SU-DHL-6 (cell line): ENCODE measurements around the gene COL6A2.

Source experiments
- H2AFZ ChIP-seq: fragments of 200-600 bp; sonication (generic); 2 replicates; pipeline ENCODE4 v1.6.1; 2014; ENCODE audit warnings: low read depth, mild to moderate bottlenecking, moderate library complexity, mixed read lengths, antibody characterized with exemption, low read length; ENCODE audit not compliant: severe bottlenecking
- H3F3A ChIP-seq: fragments of 200-600 bp; shearing (Covaris generic); 2 replicates; pipeline ENCODE4 v1.6.0; 2016; ENCODE audit warnings: antibody characterized with exemption, mild to moderate bottlenecking; ENCODE audit not compliant: insufficient read depth
- H3K27ac ChIP-seq: fragments of 200-600 bp; sonication (generic); 2 replicates; pipeline ENCODE4 v1.5.1; 2016; ENCODE audit warnings: low read depth, mild to moderate bottlenecking, low read length, moderate library complexity, mixed read lengths
- H3K27me3 ChIP-seq: fragments of 200-600 bp; sonication (generic), shearing (Covaris generic); 2 replicates; pipeline ENCODE4 v1.6.0; 2014; ENCODE audit warnings: mild to moderate bottlenecking, low read length
- H3K36me3 ChIP-seq: fragments of 200-600 bp; sonication (generic); 2 replicates; pipeline ENCODE4 v1.6.1; 2014; ENCODE audit warnings: mild to moderate bottlenecking, low read length, mixed read lengths
- H3K4me2 ChIP-seq: fragments of 300-600, 200-600 bp; shearing (Covaris generic), sonication (generic); 2 replicates; pipeline ENCODE4 v1.6.0; 2014; ENCODE audit warnings: low read length, low read depth, mild to moderate bottlenecking; ENCODE audit not compliant: poor library complexity, severe bottlenecking
- H3K4me3 ChIP-seq: fragments of 200-600 bp; sonication (generic); 2 replicates; pipeline ENCODE4 v1.5.1; 2014; ENCODE audit warnings: antibody characterized with exemption, low read length, mild to moderate bottlenecking, mixed read lengths; ENCODE audit not compliant: insufficient read depth, poor library complexity, severe bottlenecking
- H3K79me2 ChIP-seq: fragments of 200-600 bp; sonication (generic); 2 replicates; pipeline ENCODE4 v1.6.1; 2014; ENCODE audit warnings: mild to moderate bottlenecking, low read length, moderate library complexity; ENCODE audit not compliant: insufficient read depth
- H3K9ac ChIP-seq: fragments of 200-600 bp; sonication (generic); 2 replicates; pipeline ENCODE4 v1.7.0; 2014; ENCODE audit warnings: mild to moderate bottlenecking, low read length
- H3K9me2 ChIP-seq: fragments of 200-600 bp; sonication (generic); replicated peaks from 2 replicates; pipeline ENCODE4 v1.6.1; 2014; ENCODE audit warnings: low read length; ENCODE audit not compliant: insufficient read depth
- H3K9me3 ChIP-seq: fragments of 200-600 bp; sonication (generic); 2 replicates; pipeline ENCODE4 v1.6.1; 2014; ENCODE audit warnings: low read length, mixed read lengths; ENCODE audit not compliant: insufficient read depth
- H4K20me1 ChIP-seq: fragments of 200-600 bp; sonication (generic); 2 replicates; pipeline ENCODE4 v1.6.1; 2014; ENCODE audit warnings: low read depth, mild to moderate bottlenecking, antibody characterized with exemption, low read length, moderate library complexity, mixed read lengths
- CTCF ChIP-seq: fragments of 200-600 bp; sonication (generic); IDR thresholded peaks from one replicate; pipeline ENCODE4 v1.5.1; 2017; ENCODE audit warnings: antibody characterized with exemption, mild to moderate bottlenecking, low read length, moderate library complexity; ENCODE audit not compliant: insufficient read depth, poor library complexity, severe bottlenecking
- EZH2phosphoT487 ChIP-seq: fragments of 200-600 bp; sonication (generic), shearing (Covaris generic); conservative IDR thresholded peaks from 2 replicates; pipeline ENCODE4 v1.6.1; 2018; ENCODE audit warnings: mild to moderate bottlenecking, antibody characterized with exemption, low read length, moderate library complexity, mixed read lengths

COL6A2 gene

GRCh38 chr21:46099476-46099875 lies 1.6 kb downstream of the COL6A2 start:
- no peak overlapping the region for H3K4me2 ChIP-seq
- peaks cover 7% of the 10 kb centered on the region; the same call in 1 of the 2 replicates for H3K9me3 ChIP-seq
- no peak for TF ChIP-seq CTCF
- TF ChIP-seq EZH2phosphoT487 = no peak
- no peak overlapping the region for H3K27ac ChIP-seq
- H4K20me1 ChIP-seq = no peaks in the 10 kb centered on the region
- no peak overlapping the region for H3K4me3 ChIP-seq
- H3K9ac ChIP-seq = no peak overlapping the region
- H3K27me3 ChIP-seq = no peaks in the 10 kb centered on the region
- H2AFZ ChIP-seq = no peak overlapping the region
- H3K79me2 ChIP-seq = no peaks in the 10 kb centered on the region
- H3K36me3 ChIP-seq = no peaks in the 10 kb centered on the region
- no peaks in the 10 kb centered on the region for H3F3A ChIP-seq
- no peaks in the 10 kb centered on the region for H3K9me2 ChIP-seq

DNA sequence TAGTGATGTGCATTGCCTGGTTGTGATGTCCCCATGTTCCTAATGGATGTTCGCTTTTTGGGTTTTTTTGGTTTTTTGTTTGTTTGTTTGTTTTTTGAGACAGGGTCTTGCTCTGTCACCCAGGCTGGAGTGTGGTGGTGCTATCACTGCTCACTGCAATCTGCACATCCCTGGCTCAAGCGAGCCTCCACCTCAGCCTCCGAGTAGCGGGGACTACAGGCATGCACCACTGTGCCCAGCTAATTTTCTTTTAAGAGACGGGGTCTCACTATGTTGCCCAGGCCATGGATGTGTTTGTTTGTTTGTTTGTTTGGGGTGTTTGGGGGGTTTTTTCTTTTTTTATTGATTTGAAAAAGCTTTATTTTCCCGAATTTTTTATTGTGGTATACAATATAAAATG lies 2.1 kb downstream of the COL6A2 start:
- Histone ChIP-seq H3K9me3 (peaks cover 7% of the 10 kb centered on the region; the same call in 1 of the 2 replicates), H3K79me2 (no peaks in the 10 kb centered on the region), H3K27me3 (no peaks in the 10 kb centered on the region), H3K9ac (no peak overlapping the region), H3K9me2 (no peaks in the 10 kb centered on the region), H3K4me3 (no peak overlapping the region), H3K36me3 (no peaks in the 10 kb centered on the region), H3K4me2 (no peak overlapping the region), H3K27ac (no peak overlapping the region), H2AFZ (no peak overlapping the region), H3F3A (no peaks in the 10 kb centered on the region), H4K20me1 (no peaks in the 10 kb centered on the region)
- no peak for TF ChIP-seq CTCF
- no peak for TF ChIP-seq EZH2phosphoT487

DNA sequence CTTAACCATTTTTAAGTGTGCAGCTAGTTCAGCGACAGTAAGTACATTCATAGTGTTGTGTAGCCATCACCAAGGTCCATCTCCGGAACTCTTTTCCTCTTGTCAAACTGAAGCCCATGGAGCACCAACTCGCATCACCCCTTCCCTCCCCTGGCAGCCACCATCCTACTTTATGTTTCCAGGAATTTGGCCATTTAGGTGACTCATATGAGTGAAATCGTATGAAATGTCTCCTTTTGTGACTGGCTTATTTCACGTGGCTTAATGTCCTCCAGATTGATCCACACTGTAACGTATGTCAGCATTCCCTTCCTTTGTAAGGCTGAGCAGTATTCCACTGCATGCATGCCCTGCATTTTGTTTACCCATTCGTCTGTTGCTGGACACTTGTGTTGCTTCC lies 2.5 kb downstream of the COL6A2 start:
- Histone ChIP-seq H3K9me2 (no peaks in the 10 kb centered on the region), H3K27ac (no peak overlapping the region), H3K4me3 (no peak overlapping the region), H4K20me1 (no peaks in the 10 kb centered on the region), H3K79me2 (no peaks in the 10 kb centered on the region), H3K27me3 (no peaks in the 10 kb centered on the region), H3K9me3 (peaks cover 7% of the 10 kb centered on the region; the same call in 1 of the 2 replicates), H3K9ac (no peak overlapping the region), H3K4me2 (no peak overlapping the region), H2AFZ (no peak overlapping the region), H3F3A (no peaks in the 10 kb centered on the region), H3K36me3 (no peaks in the 10 kb centered on the region)
- TF ChIP-seq EZH2phosphoT487 = no peak
- no peak for TF ChIP-seq CTCF
